NCI-H774 (cell line): ENCODE results near the gene GAL.
"Not testable (repeated sequence)": the region's sequence is repeated elsewhere in the genome, so short reads cannot be mapped to it uniquely, and the experiment has no call there.

ENCODE experiments used
- DNase-seq: peaks from one replicate; lab custom pipeline; 2025; lab: John Stamatoyannopoulos, UW

Gene GAL

GRCh38 chr11:68684385-68685356, at the start of gene GAL:
TSS of gene GAL (plus strand) at chr11:68684544. CDS start at chr11:68684924, 380 bp downstream.
- no peak for DNase-seq

DNA sequence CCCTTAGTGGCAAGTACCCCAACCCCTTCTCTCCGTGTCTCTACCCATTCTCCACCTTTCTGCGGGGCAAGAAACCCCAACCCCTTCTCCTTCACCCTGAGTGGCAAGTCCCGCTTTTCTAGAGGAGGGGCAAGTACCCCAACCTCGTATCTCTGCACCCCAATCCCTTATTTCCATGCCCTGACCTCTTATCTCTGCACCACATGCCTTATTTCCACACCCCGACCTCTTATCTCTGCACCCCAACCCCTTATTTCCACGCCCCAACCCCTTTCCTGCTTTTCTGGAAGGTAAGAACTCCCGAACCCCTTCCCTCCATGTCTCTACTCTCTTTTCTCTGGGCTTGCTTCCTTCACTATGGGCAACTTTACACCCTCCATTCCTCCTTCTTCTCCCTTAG, 49.7 kb upstream of the GAL start:
- DNase-seq, result not testable (repeated sequence)

GRCh38 chr11:68635172-68635571, 49.2 kb upstream of the GAL start:
- not testable (repeated sequence) for DNase-seq

GRCh38 chr11:68635883-68636282, 48.5 kb upstream of the GAL start:
- DNase-seq, result not testable (repeated sequence)

DNA sequence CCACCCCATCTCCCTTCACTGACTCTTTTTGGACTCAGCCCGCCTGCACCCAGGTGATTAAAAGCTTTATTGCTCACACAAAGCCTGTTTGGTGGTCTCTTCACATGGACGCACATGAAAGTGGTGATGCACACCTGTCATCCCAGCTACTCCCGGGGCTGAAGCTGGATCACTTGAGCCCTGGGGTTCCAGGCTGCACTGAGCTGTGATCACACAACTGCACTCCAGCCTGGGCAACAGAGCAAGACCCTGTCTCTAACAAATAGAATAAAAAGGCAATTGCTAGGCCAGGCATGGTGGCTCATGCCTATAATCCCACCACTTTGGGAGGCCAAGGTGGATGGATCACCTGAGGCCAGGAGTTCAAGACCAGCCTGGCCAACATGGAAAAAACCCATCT, 45.0 kb upstream of the GAL start:
- DNase-seq, result not testable (repeated sequence)

DNA sequence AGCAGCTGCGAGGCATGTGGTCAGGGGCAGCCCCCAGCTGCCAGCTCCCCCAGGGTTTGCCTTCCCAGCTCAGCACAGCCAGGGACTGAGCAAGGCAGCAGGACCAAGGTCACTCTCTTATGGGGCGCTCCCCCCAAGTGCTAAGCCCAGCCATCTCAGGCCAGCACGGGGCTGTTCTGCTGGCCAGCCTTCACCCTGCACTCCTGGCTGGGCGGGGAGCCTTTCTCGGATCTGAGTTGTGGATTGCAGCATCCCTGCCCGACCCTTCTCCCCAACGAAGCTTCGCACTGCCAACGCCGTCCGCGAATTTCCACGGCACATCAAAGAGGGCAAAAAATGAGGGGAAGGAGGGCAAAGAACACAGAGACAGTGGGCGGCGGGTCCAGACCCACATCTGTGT, 42.5 kb upstream of the GAL start:
- DNase-seq, result no peak

DNA sequence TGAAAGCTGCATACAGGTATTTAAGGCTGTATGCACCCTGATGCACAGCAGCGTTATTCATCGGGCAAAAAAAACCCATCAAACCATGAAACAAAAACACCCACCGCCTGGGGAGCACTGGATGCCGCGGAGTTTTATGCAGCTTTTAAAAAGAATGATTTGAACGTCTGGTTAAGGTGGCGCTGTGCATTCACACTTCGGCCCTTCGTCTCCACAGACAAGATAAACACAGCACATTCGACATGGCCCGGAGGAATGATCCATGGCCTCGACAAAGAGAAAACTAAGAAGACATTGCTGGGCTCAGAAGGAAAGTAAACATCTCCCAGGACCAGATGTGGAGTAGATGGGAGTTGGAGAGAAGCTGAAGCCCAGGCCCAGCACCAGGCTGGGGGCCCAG, 40.8 kb upstream of the GAL start:
- DNase-seq, result no peak

DNA sequence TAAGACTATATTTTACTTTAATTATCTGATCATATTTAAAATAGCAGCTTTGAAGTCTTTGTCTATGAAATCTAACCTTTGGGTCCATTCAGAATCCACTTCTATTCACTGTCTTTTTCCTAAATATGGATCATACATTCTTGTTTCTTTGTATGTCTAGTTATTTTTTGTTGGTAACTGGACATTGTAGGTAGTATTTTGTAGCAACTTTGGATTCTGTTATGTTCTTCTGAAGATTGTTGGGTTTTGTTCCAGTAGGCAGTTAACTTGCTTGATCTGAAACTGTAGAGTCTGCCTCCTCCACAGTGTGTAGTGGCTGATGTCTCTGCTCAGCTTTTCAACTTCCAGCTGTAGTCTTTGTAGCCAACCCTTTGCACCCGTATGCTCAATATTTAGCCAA, 37.5 kb upstream of the GAL start:
- DNase-seq, result no peak

- DNase-seq, result no peak
Observed at GRCh38 chr11:68649851-68650555, 34.3 kb upstream of the GAL start.

GRCh38 chr11:68650801-68651200, 33.5 kb upstream of the GAL start:
- no peak for DNase-seq

- DNase-seq, result no peak
Observed at GRCh38 chr11:68651208-68651984, 32.9 kb upstream of the GAL start.

GRCh38 chr11:68651985-68652682, 32.2 kb upstream of the GAL start:
- DNase-seq, result no peak

DNA sequence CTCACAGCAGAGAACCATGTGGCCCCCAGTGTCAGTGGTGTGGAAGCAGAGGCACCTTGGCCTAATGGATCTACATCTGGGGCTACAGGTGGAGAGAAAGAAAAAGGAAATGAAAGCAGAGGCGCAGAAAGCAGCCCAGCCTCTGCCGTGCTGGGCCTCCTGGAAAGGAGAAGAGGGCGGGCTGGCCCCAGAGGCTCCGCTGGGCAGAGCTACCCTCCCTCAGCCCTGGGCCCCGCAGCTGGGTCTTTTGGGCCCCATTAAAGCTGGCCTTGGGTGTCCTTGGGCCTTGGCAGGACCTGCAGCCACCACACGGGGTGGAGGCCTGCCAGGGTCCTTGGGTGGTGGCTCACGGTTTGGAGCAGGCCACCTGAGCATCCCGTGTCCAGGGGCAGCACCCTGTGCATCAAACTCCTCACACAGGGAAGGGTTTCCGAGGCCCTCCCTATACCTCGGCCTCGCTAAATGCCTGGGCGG, 31.6 kb upstream of the GAL start:
- no peak for DNase-seq

- no peak for DNase-seq
Observed at GRCh38 chr11:68653486-68654430, 30.6 kb upstream of the GAL start.

DNA sequence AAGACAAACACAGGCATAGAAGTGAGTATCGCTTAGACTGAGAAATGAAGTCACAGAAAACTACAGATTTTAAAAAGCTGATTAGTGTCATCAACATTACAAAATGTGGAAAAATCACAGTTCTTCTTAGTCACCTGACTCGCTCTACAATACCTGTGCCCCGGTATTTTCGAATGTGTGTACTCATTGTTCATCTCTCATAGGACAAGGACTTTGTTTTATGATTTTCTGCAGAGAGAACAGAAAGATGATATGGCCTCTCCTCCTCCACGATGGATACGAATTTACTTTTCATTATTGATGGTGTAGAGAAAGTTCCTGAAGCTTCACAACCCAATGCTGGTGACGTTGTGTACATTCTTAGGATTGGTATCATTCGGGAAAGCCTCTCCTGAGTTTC, 29.4 kb upstream of the GAL start:
- DNase-seq, result no peak

DNA sequence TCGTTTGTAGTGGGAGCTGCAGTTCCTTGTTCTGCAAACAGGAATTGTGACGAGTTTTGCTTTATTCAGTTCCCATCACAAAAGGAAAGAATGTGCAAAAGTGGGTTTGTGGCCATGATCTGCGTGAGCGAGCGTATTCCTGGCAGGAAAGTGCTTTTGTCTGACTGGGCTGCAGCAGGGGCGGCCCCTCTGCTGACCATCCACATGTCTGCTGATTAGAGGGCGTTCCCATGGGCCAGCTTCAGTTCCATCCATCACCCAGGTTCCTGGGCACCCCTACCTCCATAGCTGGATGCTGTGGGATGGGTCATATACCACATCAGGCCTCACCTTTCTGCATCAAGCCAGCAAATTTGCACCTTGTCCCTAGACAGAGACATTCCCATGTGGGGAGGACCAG, 28.9 kb upstream of the GAL start:
- no peak for DNase-seq

GRCh38 chr11:68655806-68656205, 28.5 kb upstream of the GAL start:
- no peak for DNase-seq

DNA sequence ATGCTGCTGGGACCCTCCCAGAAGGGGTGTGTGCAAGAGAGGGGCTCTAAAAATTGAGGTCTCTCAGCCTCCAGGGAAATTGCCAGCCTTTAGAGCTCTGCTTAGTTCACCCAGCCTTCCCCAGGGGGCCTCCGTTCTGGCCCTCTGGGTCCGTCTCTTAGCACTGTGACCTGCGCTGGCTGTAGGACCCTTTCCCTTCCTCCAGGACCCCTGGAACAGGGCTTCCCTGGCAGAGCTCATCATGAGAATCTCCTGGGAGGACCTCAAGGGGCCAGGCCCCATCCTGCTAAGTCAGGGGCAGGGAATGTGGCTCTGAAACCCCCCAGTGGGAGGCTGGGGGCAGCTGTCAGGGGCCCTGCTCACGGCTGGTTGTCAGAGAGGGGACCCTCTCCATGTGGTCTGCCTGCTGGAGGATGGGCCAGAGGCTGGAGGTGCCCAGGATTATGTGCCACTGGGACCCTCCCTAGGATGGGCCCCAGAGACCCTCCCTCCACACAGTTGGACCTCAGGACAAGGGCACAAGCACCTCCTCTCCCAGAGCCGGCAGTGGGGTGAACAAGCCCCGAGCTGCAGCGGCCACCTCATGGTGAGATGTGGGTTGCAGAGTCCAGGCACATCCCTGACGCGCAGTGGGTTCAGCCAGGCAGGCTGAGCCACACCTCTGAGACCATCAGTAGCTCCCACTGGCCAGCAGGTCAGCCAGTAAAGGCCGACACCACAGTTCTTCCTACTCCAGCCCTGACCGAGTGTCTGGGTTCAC, 27.1 kb upstream of the GAL start:
- no peak for DNase-seq

DNA sequence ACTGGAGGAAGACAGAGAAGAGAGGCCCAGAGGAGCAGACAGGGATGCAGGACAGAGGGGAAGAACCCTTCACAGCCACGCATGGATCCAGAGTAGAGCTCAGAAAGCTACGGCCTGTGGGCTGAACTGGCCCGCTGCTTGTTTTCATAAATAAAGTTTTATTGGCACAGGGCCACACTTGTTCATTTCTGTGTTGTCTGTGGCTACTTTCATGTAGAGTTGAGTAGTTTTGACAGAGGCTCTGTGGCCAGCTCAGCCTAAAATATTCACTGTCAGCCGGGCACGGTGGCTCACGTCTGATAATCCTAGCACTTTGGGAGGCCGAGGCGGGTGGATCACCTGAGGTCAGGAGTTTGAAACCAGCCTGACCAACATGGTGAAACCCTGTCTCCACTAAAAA, 26.2 kb upstream of the GAL start:
- DNase-seq, result no peak

DNA sequence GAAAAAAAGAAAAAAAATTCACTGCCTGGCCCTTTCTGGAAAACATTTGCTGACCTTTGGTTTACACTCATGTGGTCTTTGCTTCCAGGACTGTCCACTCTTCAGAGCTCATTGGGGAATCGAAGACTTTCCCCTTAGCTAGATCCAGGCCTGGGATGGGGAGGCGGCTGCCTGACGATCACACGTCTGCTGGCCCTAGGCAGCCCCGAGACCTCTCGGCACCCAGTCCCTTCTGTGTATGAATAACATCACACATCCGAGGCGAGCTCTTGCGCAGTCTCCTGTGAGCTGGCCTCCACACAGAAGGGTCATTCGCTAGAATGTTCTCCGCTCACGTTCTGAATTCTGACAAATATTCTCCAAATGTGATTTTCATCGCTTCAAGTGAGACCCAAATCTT, 25.7 kb upstream of the GAL start:
- no peak for DNase-seq
